GM20000 (cell line): ENCODE results near the gene LAX1.
A peak's percentile ranks its signal among the peaks of the same experiment; 100 is the strongest.
"Not testable (repeated sequence)": the region's sequence is repeated elsewhere in the genome, so short reads cannot be mapped to it uniquely, and the experiment has no call there.

ENCODE experiments used
- DNase-seq: peaks from one replicate; pipeline ENCODE4 v3.0.0; 2012; ENCODE audit warnings: low spot score
- TF ChIP-seq, protein P1 (sequence below): IDR thresholded peaks from 2 replicates; pipeline ENCODE4 v1.5.1; 2012; ENCODE audit warnings: mild to moderate bottlenecking, control low read depth; ENCODE audit errors: extremely low read depth, missing control alignments

The LAX1 gene

DNA sequence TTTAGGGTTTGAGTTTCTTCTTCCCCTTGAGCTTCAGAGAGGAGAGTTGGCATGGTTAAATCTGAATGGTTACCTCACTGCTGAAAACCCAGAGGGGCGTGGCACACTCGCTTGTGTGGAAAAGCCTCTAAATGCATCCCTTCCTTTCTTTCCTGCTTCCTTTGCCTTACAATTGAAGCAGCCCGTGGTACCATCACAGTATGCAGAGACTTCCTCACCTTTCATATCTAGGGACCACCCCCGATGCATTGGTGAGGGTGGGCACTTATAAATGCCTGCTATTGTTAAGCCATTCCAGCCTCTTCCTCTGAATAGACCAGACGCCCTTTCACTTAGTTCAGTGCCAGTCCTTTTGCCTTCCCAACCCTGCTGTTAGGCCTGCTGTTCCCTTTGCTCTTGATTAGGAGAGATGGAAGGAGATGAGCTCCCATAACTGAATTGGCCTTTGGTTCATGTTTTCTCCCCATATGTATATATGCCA lies 21.9 kb upstream of the LAX1 start:
- DNase-seq = no peak
- TF ChIP-seq, protein P1, sequence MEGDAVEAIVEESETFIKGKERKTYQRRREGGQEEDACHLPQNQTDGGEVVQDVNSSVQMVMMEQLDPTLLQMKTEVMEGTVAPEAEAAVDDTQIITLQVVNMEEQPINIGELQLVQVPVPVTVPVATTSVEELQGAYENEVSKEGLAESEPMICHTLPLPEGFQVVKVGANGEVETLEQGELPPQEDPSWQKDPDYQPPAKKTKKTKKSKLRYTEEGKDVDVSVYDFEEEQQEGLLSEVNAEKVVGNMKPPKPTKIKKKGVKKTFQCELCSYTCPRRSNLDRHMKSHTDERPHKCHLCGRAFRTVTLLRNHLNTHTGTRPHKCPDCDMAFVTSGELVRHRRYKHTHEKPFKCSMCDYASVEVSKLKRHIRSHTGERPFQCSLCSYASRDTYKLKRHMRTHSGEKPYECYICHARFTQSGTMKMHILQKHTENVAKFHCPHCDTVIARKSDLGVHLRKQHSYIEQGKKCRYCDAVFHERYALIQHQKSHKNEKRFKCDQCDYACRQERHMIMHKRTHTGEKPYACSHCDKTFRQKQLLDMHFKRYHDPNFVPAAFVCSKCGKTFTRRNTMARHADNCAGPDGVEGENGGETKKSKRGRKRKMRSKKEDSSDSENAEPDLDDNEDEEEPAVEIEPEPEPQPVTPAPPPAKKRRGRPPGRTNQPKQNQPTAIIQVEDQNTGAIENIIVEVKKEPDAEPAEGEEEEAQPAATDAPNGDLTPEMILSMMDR = no peak

DNA sequence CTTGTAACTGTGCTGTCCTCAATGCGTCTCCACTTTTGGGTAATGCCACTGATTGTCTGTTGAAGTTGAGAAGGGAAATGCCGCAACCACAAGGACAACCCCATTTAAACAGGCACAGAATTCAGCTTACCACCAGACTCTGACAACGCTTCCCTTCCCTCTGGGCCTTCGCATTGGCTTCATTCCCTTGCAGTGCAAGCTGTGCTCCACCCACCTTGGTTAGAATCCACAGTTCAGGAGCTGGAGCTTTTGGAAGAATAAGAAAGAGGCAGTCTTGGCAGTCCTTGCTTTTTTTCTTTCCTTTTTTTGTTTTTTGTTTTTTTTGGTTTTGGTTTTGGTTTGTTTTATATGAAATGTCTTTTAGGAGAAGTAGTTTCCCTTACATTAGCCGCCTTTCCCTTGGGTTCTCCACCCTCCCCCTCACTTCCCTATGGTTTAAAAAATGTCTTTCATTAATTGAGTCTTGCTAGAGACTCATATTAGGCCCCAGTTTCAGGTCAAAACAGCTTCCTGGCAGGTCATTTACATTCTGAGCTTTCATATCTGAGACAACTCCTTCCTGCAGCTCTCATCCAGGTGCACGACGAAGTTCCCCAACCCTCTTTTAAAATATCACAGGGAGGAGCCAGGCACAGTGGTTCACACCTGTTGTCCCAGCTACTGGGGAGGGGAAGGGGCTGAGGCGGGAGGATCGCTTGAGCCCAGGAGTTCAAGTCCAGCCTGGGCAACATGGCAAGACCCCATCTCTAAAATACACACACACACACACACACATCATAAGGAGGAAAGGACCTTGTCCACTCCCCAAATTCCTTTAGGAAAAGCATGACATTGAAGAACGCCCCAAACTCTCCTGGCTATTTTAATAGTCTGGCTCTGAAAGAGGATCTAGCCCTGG lies 20.7 kb upstream of the LAX1 start:
- DNase-seq = peak; percentile 38
- TF ChIP-seq, protein P1 = no peak

DNA sequence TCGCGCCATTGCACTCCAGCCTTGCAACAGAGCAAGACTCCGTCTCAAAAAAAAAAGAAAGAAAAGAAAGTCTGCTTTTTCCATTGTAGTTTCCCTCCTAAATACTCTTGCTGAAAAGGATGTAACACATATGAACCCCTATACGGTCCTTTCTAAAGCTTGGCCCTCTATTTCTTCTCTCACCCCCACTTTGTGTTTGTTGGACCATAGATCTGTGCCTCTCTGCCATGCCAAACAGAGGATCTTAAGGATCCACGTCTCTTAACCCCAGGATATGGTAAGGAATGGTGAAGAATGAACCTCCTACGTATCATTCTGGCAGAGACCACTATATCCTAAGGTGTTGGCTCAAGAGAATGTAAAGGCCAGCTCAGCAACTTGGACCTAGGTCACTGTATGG lies 18.7 kb upstream of the LAX1 start:
- TF ChIP-seq, protein P1 = no peak
- DNase-seq = no peak

DNA sequence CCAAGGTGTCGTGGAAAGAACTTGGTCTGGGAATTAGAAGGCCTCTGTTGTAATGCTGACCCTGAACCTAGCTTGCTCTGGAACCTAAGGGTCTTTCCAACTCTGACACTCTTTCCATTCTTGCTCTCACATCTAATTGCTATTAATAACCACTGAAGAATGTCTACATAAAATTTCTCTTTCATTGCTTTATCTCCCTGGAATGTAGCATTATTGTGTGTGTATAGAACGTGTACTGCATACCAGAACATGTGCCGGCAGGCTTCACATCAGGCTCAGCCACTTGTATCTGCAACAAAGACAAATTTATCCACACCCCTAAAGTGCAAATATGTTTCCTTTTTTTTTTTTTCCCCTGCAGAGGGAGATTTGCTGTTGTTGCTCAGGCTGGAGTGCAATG lies 13.9 kb upstream of the LAX1 start:
- DNase-seq = no peak
- TF ChIP-seq, protein P1 = no peak

DNA sequence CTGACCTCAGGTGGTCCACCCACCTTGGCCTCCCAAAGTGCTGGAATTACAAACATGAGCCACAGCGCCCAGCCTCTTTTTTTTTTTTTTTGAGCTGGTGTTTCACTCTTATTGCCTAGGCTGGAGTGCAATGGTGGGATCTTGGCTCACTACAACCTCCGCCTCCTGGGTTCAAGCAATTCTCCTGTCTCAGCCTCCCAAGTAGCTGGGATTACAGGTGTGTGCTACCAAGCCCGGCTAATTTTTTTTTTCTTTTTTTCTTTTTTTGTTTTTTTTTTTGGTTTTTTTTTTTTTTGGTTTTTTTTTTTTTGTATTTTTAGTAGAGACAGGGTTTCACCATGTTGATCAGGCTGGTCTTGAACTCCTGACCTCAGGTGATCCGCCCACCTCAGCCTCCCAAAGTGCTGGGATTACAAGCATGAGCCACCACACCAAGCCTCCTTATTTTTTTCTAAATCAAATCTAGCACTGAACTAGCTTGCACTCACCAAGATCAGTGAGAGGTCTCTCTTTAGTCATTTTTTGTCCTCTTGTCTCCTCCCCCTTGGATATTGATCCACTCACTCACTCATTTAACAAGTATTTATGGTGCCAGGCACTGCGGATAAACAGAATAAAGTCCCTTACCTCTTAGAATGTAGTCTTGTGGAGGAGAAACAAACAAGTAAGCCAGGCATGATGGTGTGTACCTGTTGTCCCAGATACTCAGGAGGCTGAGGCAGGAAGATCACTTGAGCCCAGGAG lies 13.2 kb upstream of the LAX1 start:
- DNase-seq = not testable (repeated sequence)

DNA sequence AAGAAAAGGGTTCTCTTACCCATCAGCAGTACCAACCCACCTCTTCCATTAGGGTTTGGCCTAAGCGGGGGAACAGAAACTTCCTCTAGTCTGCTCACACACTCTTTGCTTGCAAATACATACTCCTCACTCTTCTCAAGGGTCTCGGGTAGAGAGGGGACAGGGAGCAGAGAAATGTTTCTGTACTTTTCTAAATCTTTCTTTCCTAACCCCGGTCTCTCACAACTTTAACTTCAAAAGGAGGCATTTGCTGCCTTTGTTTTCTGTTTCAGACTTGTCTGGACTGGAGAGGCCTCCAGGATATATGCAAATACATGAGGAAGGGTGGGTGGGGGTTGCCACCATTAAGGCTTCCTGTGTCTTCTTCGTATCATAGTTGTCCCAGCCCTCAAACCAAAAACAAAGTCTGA lies 10.5 kb upstream of the LAX1 start:
- TF ChIP-seq, protein P1 = no peak
- DNase-seq = peak; percentile 36

DNA sequence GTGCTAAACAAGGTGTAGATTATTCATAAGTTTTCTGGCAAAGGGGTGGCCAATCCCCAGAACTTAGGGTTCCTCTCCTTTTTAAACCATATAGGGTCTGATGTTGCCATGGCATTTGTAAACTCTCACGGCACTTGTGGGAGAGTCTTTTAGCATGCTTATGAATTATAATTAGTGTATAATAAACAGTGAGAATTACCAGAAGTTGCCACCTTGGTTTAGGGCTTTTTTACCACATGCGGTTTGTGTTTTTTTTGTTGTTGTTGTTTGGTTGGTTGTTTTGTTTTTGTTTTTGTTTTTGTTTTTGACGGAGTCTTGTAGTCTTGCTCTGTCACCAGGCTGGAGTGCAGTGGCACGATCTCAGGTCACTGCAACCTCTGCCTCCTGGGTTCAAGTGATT lies 8.9 kb upstream of the LAX1 start:
- DNase-seq = no peak
- TF ChIP-seq, protein P1 = no peak

DNA sequence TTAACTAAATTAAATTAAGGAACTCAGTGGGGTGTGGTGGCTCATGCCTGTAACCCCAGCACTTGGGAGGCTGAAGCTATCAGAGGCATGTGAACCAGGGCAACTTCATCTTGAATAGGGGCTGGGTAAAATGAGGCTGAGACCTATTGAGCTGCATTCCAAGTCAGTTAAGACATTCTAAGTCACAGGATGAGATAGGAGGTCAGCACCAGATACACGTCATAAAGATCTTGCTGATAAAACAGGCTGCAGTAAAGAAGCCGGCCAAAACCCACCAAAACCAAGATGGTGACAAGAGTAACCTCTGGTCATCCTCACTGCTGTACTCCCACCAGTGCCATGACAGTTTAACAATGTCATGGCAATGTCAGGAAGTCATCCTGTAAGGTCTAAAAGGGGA lies 6.2 kb upstream of the LAX1 start:
- not testable (repeated sequence) for DNase-seq
